PC-9 (cell line): Measurements from ENCODE around the gene DNAAF5. TPM values are rescaled to one million over a fixed set of nuclear protein-coding genes. Genes with fewer than 3 reads are reported as not detected.

Experiments
- BruUV-seq: library from RNA; stranded (reverse); fragments of 400-500 nt; replicated peaks from 2 replicates; lab custom pipeline; 2021; lab: Mats Ljungman, UMichigan
- CTCF ChIA-PET: fragments of 300-600 bp; sonication (Branson Sonifier 250); formaldehyde crosslinking; loops from one replicate; lab custom pipeline; 2022; ENCODE audit warnings: antibody characterized with exemption; lab: Charles Lee
- POLR2A ChIA-PET: fragments of 300-600 bp; sonication (Branson Sonifier 250); formaldehyde crosslinking; loops from one replicate; lab custom pipeline; 2022; ENCODE audit warnings: antibody characterized with exemption; ENCODE audit not compliant: unreplicated experiment; lab: Charles Lee
- DNase-seq, 2 experiments: peaks; one replicate each; pipeline versions ENCODE4 v3.0.0 to v3.0.0-alpha.2; 2015 to 2022; ENCODE audit warnings: mixed read lengths in 1 of 2
- H2AFZ ChIP-seq: fragments of 200-600 bp; sonication (generic); 2 replicates; pipeline ENCODE4 v1.8.1; 2017; ENCODE audit warnings: antibody characterized with exemption
- H3F3A ChIP-seq: fragments of 200-600 bp; sonication (generic); 2 replicates; pipeline ENCODE4 v1.8.1; 2017; ENCODE audit warnings: antibody characterized with exemption, mild to moderate bottlenecking, low read depth; ENCODE audit not compliant: insufficient read depth
- H3K27ac ChIP-seq: fragments of 200-600 bp; sonication (generic); 2 replicates; pipeline ENCODE4 v1.6.1; 2016; ENCODE audit warnings: mixed run types
- H3K27me3 ChIP-seq: fragments of 200-600 bp; sonication (generic); 2 replicates; pipeline ENCODE4 v1.6.1; 2016; ENCODE audit warnings: low read depth, mixed run types; ENCODE audit not compliant: insufficient read depth
- H3K36me3 ChIP-seq: fragments of 200-600 bp; sonication (generic); 2 replicates; pipeline ENCODE4 v1.6.1; 2016; ENCODE audit warnings: low read depth, mixed run types
- H3K4me1 ChIP-seq: fragments of 200-600 bp; sonication (generic); replicated peaks from 2 replicates; pipeline ENCODE4 v1.6.1; 2016; ENCODE audit warnings: mixed run types; ENCODE audit not compliant: insufficient read depth
- H3K4me2 ChIP-seq: fragments of 200-600 bp; sonication (generic); 2 replicates; pipeline ENCODE4 v1.6.1; 2017; ENCODE audit warnings: mixed run types
- H3K4me3 ChIP-seq: fragments of 200-600 bp; sonication (generic); 2 replicates; pipeline ENCODE4 v1.6.1; 2016; ENCODE audit warnings: mixed run types
- H3K79me2 ChIP-seq: fragments of 200-600 bp; sonication (generic); 2 replicates; pipeline ENCODE4 v1.6.1; 2017; ENCODE audit warnings: low read depth, mixed run types
- H3K9me2 ChIP-seq: fragments of 200-600 bp; sonication (generic); 2 replicates; pipeline ENCODE4 v1.8.1; 2017; ENCODE audit warnings: mild to moderate bottlenecking; ENCODE audit not compliant: insufficient read depth
- H3K9me3 ChIP-seq: fragments of 200-600 bp; sonication (generic); 2 replicates; pipeline ENCODE4 v1.8.1; 2016; ENCODE audit warnings: low read depth; ENCODE audit not compliant: insufficient read depth
- H4K20me1 ChIP-seq: fragments of 200-600 bp; sonication (generic); 2 replicates; pipeline ENCODE4 v1.8.1; 2017; ENCODE audit not compliant: insufficient read depth
- CTCF ChIP-seq: fragments of 200-600 bp; sonication (generic); conservative IDR thresholded peaks from 2 replicates; pipeline ENCODE4 v1.6.1; 2017; ENCODE audit warnings: mixed run types, antibody characterized with exemption, mild to moderate bottlenecking, moderate library complexity
- EZH2 ChIP-seq: fragments of 200-600 bp; sonication (generic); IDR thresholded peaks from 2 replicates; pipeline ENCODE4 v1.8.0; 2017; ENCODE audit warnings: antibody characterized with exemption, low read depth
- intact Hi-C: fragments of 100-400 bp; cut with micrococcal nuclease; formaldehyde crosslinking; loops from one replicate; pipeline ENCODE4 v1.10.0; 2022; ENCODE audit not compliant: unreplicated experiment
- total RNA-seq: library from RNA; stranded (reverse); gene quantifications from 2 replicates; pipeline ENCODE4 v1.2.3, GENCODE V29; 2021

The DNAAF5 gene
- total RNA-seq, 1 experiment from 2014 or later = 63.2 TPM

- Histone ChIP-seq H3F3A (peaks cover 17% of the 10 kb centered on the region; the same call in 1 of the 2 replicates), H2AFZ (no peak overlapping the region), H4K20me1 (peaks cover 52% of the 10 kb centered on the region), H3K4me3 (no peak overlapping the region), H3K4me2 (no peak overlapping the region), H3K9me3 (no peaks in the 10 kb centered on the region), H3K9me2 (no peaks in the 10 kb centered on the region), H3K27ac (no peak overlapping the region), H3K4me1 (no peaks in the 10 kb centered on the region), H3K27me3 (no peaks in the 10 kb centered on the region), H3K79me2 (peaks cover 19% of the 10 kb centered on the region), H3K36me3 (peaks cover 14% of the 10 kb centered on the region; the same call in 1 of the 2 replicates)
- POLR2A ChIA-PET = no interaction called here
- TSS peak; percentile 14 for BruUV-seq
- intact Hi-C loops = no loop called here
- DNase-seq = no peak
- CTCF ChIA-PET = no interaction called here
- TF ChIP-seq EZH2 (no peak), CTCF (no peak)
Measured at GRCh38 chr7:744854-745430, 18.4 kb downstream of the DNAAF5 start.

DNA sequence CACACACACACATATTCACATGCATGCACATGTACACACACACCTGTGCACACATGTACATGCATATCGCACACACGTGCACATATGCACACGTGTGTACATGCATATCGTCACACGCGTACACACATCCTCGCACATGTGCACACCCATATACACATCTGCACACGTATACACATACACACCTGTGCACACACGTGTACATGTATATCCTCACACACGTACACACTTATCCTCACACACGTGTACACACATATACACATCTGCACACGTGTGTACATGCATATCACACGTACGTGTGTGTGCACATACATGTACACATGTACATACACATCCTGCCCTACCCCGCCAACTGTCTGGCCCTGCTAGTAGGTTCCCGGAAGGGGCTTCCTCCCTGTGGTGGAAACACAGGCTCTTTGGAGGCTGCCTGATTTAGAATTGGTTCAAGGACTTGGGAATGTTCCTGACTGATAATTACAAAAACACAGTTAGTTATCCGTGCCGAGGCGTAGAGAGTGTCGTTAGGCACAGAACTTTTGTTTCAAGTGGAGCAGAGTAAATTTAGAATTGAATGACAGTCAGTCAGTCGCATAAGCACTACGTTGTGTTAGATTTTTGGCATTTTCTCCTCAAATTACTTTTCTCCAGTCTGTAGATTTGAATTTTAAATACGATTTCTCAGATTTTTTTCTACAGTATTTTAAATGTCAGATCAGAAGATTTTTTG is 19.1 kb downstream of the DNAAF5 start:
- Histone ChIP-seq H3K27me3 (no peaks in the 10 kb centered on the region), H3F3A (peaks cover 17% of the 10 kb centered on the region; the same call in 1 of the 2 replicates), H3K27ac (no peak overlapping the region), H3K9me2 (no peaks in the 10 kb centered on the region), H3K4me2 (no peak overlapping the region), H2AFZ (no peak overlapping the region), H3K4me3 (no peak overlapping the region), H3K79me2 (peaks cover 19% of the 10 kb centered on the region), H3K36me3 (peaks cover 11% of the 10 kb centered on the region; the same call in 1 of the 2 replicates), H3K4me1 (no peaks in the 10 kb centered on the region), H3K9me3 (no peaks in the 10 kb centered on the region), H4K20me1 (peaks cover 53% of the 10 kb centered on the region)
- TF ChIP-seq CTCF (no peak), EZH2 (no peak)
- BruUV-seq = no TSS peak
- DNase-seq = no peak
- intact Hi-C loops = no loop called here
- ChIA-PET POLR2A (no interaction called here), CTCF (no interaction called here)

DNA sequence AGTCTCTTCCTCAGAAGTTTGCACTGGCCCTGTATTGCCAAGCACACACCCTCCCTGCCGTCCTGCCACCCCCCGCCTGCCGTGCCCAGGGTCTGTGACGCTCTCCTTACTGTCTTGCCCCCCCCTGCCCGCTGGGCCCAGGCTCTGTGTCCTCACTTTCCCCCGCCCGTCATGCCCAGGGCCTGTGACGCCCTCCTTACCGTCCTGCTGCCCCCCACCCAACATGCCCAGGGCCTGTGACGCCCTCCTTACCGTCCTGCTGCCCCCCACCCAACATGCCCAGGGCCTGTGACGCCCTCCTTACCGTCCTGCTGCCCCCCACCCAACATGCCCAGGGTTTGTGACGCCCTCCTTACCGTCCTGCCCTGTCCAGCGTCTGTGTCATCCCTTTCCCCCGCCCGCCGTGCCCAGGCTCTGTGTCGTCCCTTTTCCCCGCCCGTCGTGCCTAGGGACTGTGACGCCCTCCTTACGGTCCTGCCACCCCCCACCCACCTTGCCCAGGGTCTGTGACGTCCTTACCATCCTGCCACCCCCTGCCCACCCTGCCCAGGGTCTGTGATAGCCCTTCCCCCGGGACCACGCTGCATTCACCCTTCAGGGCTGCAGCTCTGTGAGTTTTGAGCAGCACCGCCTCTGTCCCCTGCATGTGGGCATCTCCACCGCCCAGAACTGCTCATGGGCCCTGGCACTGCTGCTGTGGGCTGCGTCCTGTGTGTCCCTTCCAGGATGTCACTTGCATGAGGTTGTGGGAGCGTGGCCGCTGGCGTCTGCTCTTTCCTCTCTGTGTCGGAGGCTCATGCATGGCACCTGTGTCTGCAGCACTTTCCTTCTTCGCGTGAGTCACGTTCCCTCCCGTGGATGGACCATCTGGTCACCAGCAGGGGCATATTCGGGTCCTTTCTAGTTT is 19.9 kb downstream of the DNAAF5 start:
- no peak overlapping the region for H2AFZ ChIP-seq
- no TSS peak for BruUV-seq
- CTCF ChIA-PET = no interaction called here

More for the DNA sequence above, 19.9 kb downstream of the DNAAF5 start:
- no peak for DNase-seq
- Histone ChIP-seq H3K27me3 (no peaks in the 10 kb centered on the region), H3K36me3 (peaks cover 11% of the 10 kb centered on the region; the same call in 1 of the 2 replicates), H3K79me2 (peaks cover 19% of the 10 kb centered on the region), H3K4me1 (no peaks in the 10 kb centered on the region), H4K20me1 (peaks cover 50% of the 10 kb centered on the region), H3K27ac (no peak overlapping the region), H3K4me2 (no peak overlapping the region), H3K9me3 (no peaks in the 10 kb centered on the region), H3K4me3 (no peak overlapping the region), H3F3A (peaks cover 17% of the 10 kb centered on the region; the same call in 1 of the 2 replicates), H3K9me2 (no peaks in the 10 kb centered on the region)
- POLR2A ChIA-PET = no interaction called here
- intact Hi-C loops = no loop called here
- TF ChIP-seq EZH2 (no peak), CTCF (no peak)
